Endothelial cell of umbilical vein (primary cell): ENCODE measurements around the gene TRAPPC5. TPM values are rescaled to one million over a fixed set of nuclear protein-coding genes. Genes with fewer than 3 reads are reported as not detected.

Experiments used
- BruUV-seq: library from RNA; stranded (reverse); fragments of 400-500 nt; replicated peaks from 2 replicates; lab custom pipeline; 2021; lab: Mats Ljungman, UMichigan
- CTCF ChIA-PET: fragments of 300-600, 350-600 bp; sonication (Branson Sonifier 250); formaldehyde crosslinking; loops from one replicate; lab custom pipeline; 2021; ENCODE audit warnings: antibody characterized with exemption, inconsistent platforms; lab: Charles Lee
- POLR2A ChIA-PET: fragments of 300-600, 350-600 bp; sonication (Branson Sonifier 250); formaldehyde crosslinking; loops from one replicate; lab custom pipeline; 2021; ENCODE audit warnings: antibody characterized with exemption, inconsistent platforms; lab: Charles Lee
- DNase-seq: peaks from one replicate; pipeline ENCODE4 v3.0.0-alpha.2; 2011; ENCODE audit warnings: low read depth, low spot score
- FAIRE-seq: peaks from 2 replicates; lab custom pipeline; 2011; peaks lifted over from hg19 to GRCh38; lab: Jason Lieb, UNC
- H2AFZ ChIP-seq: 2 replicates; pipeline ENCODE4 v1.6.0; 2012; ENCODE audit warnings: low read depth, low read length, control low read depth, inconsistent platforms
- H3K27ac ChIP-seq: 2 replicates; pipeline ENCODE4 v1.5.1; 2011; ENCODE audit warnings: low read depth, mild to moderate bottlenecking, control low read depth, low read length, moderate library complexity; ENCODE audit not compliant: insufficient read depth
- H3K27me3 ChIP-seq, 2 experiments: 2 replicates each; pipeline versions ENCODE4 v1.6.0 to v1.6.1; 2011; ENCODE audit warnings: low read length in 2 of 2, mixed read lengths in 1 of 2; ENCODE audit not compliant: control insufficient read depth in 2 of 2, insufficient read depth in 2 of 2
- H3K36me3 ChIP-seq, 2 experiments: 2 replicates in 1 of 2; 3 replicates in 1 of 2; pipeline ENCODE4 v1.5.1; 2011; ENCODE audit warnings: low read length in 2 of 2, mild to moderate bottlenecking in 1 of 2, moderate library complexity in 1 of 2; ENCODE audit not compliant: control insufficient read depth in 2 of 2, insufficient read depth in 2 of 2; ENCODE audit errors: extremely low read depth in 1 of 2
- H3K4me1 ChIP-seq: 3 replicates; pipeline ENCODE4 v1.5.1; 2011; ENCODE audit warnings: mild to moderate bottlenecking, low read length; ENCODE audit not compliant: control insufficient read depth, insufficient read depth; ENCODE audit errors: extremely low read depth
- H3K4me2 ChIP-seq: 2 replicates; pipeline ENCODE4 v1.6.1; 2011; ENCODE audit warnings: low read length, control low read depth, mixed read lengths; ENCODE audit not compliant: insufficient read depth
- H3K4me3 ChIP-seq, 3 experiments: fragments of 200-600 bp in 1 of 3; sonication (generic), shearing (Covaris generic) in 1 of 3; replicated peaks in 1 of 3; 2 replicates each; pipeline ENCODE4 v1.5.1; 2011 to 2016; ENCODE audit warnings: control low read depth in 3 of 3, low read length in 3 of 3, mild to moderate bottlenecking in 2 of 3, inconsistent platforms in 1 of 3, low read depth in 1 of 3, moderate library complexity in 1 of 3; ENCODE audit not compliant: insufficient read depth in 1 of 3
- H3K79me2 ChIP-seq: 2 replicates; pipeline ENCODE4 v1.6.0; 2012; ENCODE audit warnings: low read length, inconsistent platforms; ENCODE audit not compliant: control insufficient read depth, insufficient read depth
- H3K9ac ChIP-seq: replicated peaks from 2 replicates; pipeline ENCODE3; 2011; ENCODE audit warnings: low read length, control low read depth; ENCODE audit not compliant: insufficient read depth; ENCODE audit errors: extremely low read depth
- H3K9me1 ChIP-seq: replicated peaks from 3 replicates; pipeline ENCODE4 v1.6.0; 2011; ENCODE audit warnings: mild to moderate bottlenecking, low read length; ENCODE audit not compliant: control insufficient read depth, insufficient read depth; ENCODE audit errors: extremely low read depth
- H3K9me3 ChIP-seq: replicated peaks from 2 replicates; pipeline ENCODE4 v1.5.1; 2012; ENCODE audit warnings: low read length, inconsistent platforms; ENCODE audit not compliant: control insufficient read depth, insufficient read depth
- H4K20me1 ChIP-seq: replicated peaks from 2 replicates; pipeline ENCODE3; 2011; ENCODE audit warnings: mild to moderate bottlenecking, low read length; ENCODE audit not compliant: control insufficient read depth, insufficient read depth; ENCODE audit errors: extremely low read depth
- CTCF ChIP-seq, 2 donors: IDR thresholded peaks; 1 replicate in 1 of 2; 2 replicates in 1 of 2; pipeline ENCODE4 v1.5.1; 2011; ENCODE audit warnings: low read length in 2 of 2, mild to moderate bottlenecking in 2 of 2, moderate library complexity in 2 of 2, control low read depth in 1 of 2, inconsistent platforms in 1 of 2, low read depth in 1 of 2; ENCODE audit not compliant: insufficient read depth in 1 of 2; ENCODE audit errors: extremely low read depth in 1 of 2
- EZH2 ChIP-seq: IDR thresholded peaks from 2 replicates; pipeline ENCODE4 v1.6.1; 2012; ENCODE audit warnings: borderline replicate concordance, low read depth, mild to moderate bottlenecking, moderate library complexity, low read length, inconsistent platforms; ENCODE audit not compliant: severe bottlenecking
- FOS ChIP-seq: IDR thresholded peaks from 2 replicates; pipeline ENCODE4 v1.6.1; 2011; ENCODE audit warnings: mild to moderate bottlenecking, low read length, moderate library complexity, borderline replicate concordance; ENCODE audit not compliant: insufficient read depth
- GATA2 ChIP-seq: IDR thresholded peaks from 2 replicates; pipeline ENCODE4 v1.7.0; 2011; ENCODE audit warnings: low read depth, mild to moderate bottlenecking, moderate library complexity, mixed read lengths, low read length; ENCODE audit not compliant: insufficient read length, insufficient read depth
- JUN ChIP-seq: IDR thresholded peaks from 2 replicates; pipeline ENCODE4 v1.6.1; 2011; ENCODE audit warnings: borderline replicate concordance, low read depth; ENCODE audit not compliant: insufficient read length, insufficient read depth
- MAX ChIP-seq: IDR thresholded peaks from 2 replicates; pipeline ENCODE4 v1.6.1; 2011; ENCODE audit not compliant: insufficient read depth, insufficient read length
- MYC ChIP-seq: IDR thresholded peaks from one replicate; pipeline ENCODE4 v1.6.1; 2011; ENCODE audit warnings: mild to moderate bottlenecking, low read depth, low read length
- POLR2A ChIP-seq: IDR thresholded peaks from 2 replicates; pipeline ENCODE4 v1.6.1; 2012; ENCODE audit warnings: low read depth, mild to moderate bottlenecking, control low read depth, low read length
- POLR2AphosphoS5 ChIP-seq: IDR thresholded peaks from 2 replicates; pipeline ENCODE4 v1.6.1; 2012; ENCODE audit warnings: low read depth, mild to moderate bottlenecking, control low read depth, low read length, moderate library complexity; ENCODE audit not compliant: insufficient read depth
- dilution Hi-C: fragments of 300-500 bp; cut with MboI; formaldehyde crosslinking; loops from one replicate; pipeline ENCODE4 v1.15.0; 2019; ENCODE audit warnings: low sequenced_read_pairs; ENCODE audit not compliant: extremely low pct_ligation_motif_present
- intact Hi-C: fragments of 100-400 bp; cut with micrococcal nuclease; formaldehyde crosslinking; loops from one replicate; pipeline ENCODE4 v1.10.0; 2022
- polyA plus RNA-seq, 4 experiments: library from polyadenylated mRNA; depleted of rRNA in 3 of 4; stranded (reverse) in 3 of 4; unstranded in 1 of 4; fragments of >200 nt; gene quantifications; 2 replicates each; pipeline versions ENCODE4 v1.2.1 to v1.2.3, GENCODE V29; 2011 to 2012; ENCODE audit warnings: missing spikeins in 1 of 4
- total RNA-seq: library from RNA; stranded (reverse); gene quantifications from 2 replicates; pipeline ENCODE4 v1.2.3, GENCODE V29; 2021

The TRAPPC5 gene
- total and polyA plus RNA-seq, 2 donors (not counting 3 experiments of a cell fraction or from before 2014, with no cell fraction given): 114 to 172 TPM

- no peak overlapping the region for H3K9ac ChIP-seq
- no peaks in the 10 kb centered on the region for H3K9me3 ChIP-seq
- no peak overlapping the region for H3K4me2 ChIP-seq
- H3K79me2 ChIP-seq: no peaks in the 10 kb centered on the region
- H3K9me1 ChIP-seq: no peaks in the 10 kb centered on the region
- intact Hi-C loops: no loop called here
- H3K27ac ChIP-seq: no peak overlapping the region
- no peak overlapping the region for H2AFZ ChIP-seq
- H3K27me3 ChIP-seq: peaks cover 0 to 2% of the 10 kb centered on the region in 2 experiments
- BruUV-seq: no TSS peak
- no peak for TF ChIP-seq FOS
- no peak overlapping the region for H3K4me3 ChIP-seq
- CTCF ChIA-PET: interaction anchor here (0.7 to 5.1 kb wide), 6 partner anchors 13 to 151 kb away, joined by 3 to 37 read pairs (median 4); partner anchors contain the start of gene TRAPPC5
- H3K36me3 ChIP-seq: no peaks in the 10 kb centered on the region
- H3K4me1 ChIP-seq: peaks cover 4% of the 10 kb centered on the region
- POLR2A ChIA-PET: interaction anchor here (0.6 kb wide), 1 partner anchor 138 kb away, joined by 3 read pairs; no protein-coding TSS in a partner anchor
- DNase-seq (no peak), FAIRE-seq (no peak)
- H4K20me1 ChIP-seq: no peaks in the 10 kb centered on the region
- dilution Hi-C loops: no loop called here
These were observed 32.2 kb upstream of the TRAPPC5 start for GRCh38 chr19:7648265-7649014.

GRCh38 chr19:7650148-7650547, 30.5 kb upstream of the TRAPPC5 start:
- H3K9me3 ChIP-seq: no peaks in the 10 kb centered on the region
- no TSS peak for BruUV-seq
- no peak overlapping the region for H2AFZ ChIP-seq
- ChIA-PET CTCF (interaction anchor here (0.5 to 5.1 kb wide), 4 partner anchors 12 to 157 kb away, joined by 3 to 37 read pairs (median 4); partner anchors contain the start of gene TRAPPC5), POLR2A (no interaction called here)
- H3K4me2 ChIP-seq: no peak overlapping the region
- no peaks in the 10 kb centered on the region for H4K20me1 ChIP-seq
- no peak for TF ChIP-seq CTCF (IDR thresholded peaks at IDR 0.05; ENCODE audit: extremely low read depth in 1 of 2, insufficient read depth in 1 of 2, low read depth in 1 of 2, low read length in 2 of 2)
- TF ChIP-seq EZH2: no peak
- no peak for TF ChIP-seq POLR2AphosphoS5
- no peak for TF ChIP-seq GATA2
- TF ChIP-seq JUN: no peak
- no peak for TF ChIP-seq MAX
- TF ChIP-seq FOS: no peak
- TF ChIP-seq MYC: no peak
- no peak for TF ChIP-seq POLR2A
- no peak overlapping the region for H3K9ac ChIP-seq
- dilution Hi-C loops (no loop called here), intact Hi-C loops (no loop called here)
- H3K27me3 ChIP-seq: peaks cover 0 to 2% of the 10 kb centered on the region in 2 experiments
- FAIRE-seq: no peak
- no peaks in the 10 kb centered on the region for H3K9me1 ChIP-seq
- H3K79me2 ChIP-seq: no peaks in the 10 kb centered on the region
- no peaks in the 10 kb centered on the region for H3K36me3 ChIP-seq
- H3K27ac ChIP-seq: no peak overlapping the region
- DNase-seq: no peak
- peaks cover 5% of the 10 kb centered on the region for H3K4me1 ChIP-seq
- H3K4me3 ChIP-seq: no peak overlapping the region
